GM10266 (cell line): ENCODE results near the gene ITPA.
A peak's percentile ranks its signal among the peaks of the same experiment; 100 is the strongest.

ENCODE experiments used
- DNase-seq: peaks from one replicate; pipeline ENCODE4 v3.0.0; 2012; ENCODE audit errors: extremely low spot score
- CTCF ChIP-seq: IDR thresholded peaks from 2 replicates; pipeline ENCODE4 v1.5.1; 2012; ENCODE audit warnings: mild to moderate bottlenecking, low read depth; ENCODE audit not compliant: control insufficient read depth, insufficient read depth; ENCODE audit errors: missing control alignments

The ITPA gene

GRCh38 chr20:3247638-3248037 is 38.3 kb downstream of the ITPA start:
- TF ChIP-seq CTCF = no peak
- no peak for DNase-seq

GRCh38 chr20:3248167-3248992 is 39.1 kb downstream of the ITPA start:
- no peak for TF ChIP-seq CTCF
- no peak for DNase-seq

- no peak for DNase-seq
- no peak for TF ChIP-seq CTCF
These were observed 39.7 kb downstream of the ITPA start for GRCh38 chr20:3248993-3249347.

- peak; percentile 35 for DNase-seq
- TF ChIP-seq CTCF = peak; percentile 10
These were observed 40.8 kb downstream of the ITPA start for GRCh38 chr20:3250091-3250504.

- no peak for TF ChIP-seq CTCF
- no peak for DNase-seq
These were observed 42.5 kb downstream of the ITPA start for GRCh38 chr20:3251806-3252205.

GRCh38 chr20:3255728-3256127 is 46.4 kb downstream of the ITPA start:
- DNase-seq = no peak
- no peak for TF ChIP-seq CTCF

GRCh38 chr20:3258429-3258828 is 49.1 kb downstream of the ITPA start:
- TF ChIP-seq CTCF = no peak
- DNase-seq = no peak
